HepG2 (cell line): ENCODE data around the gene RNASE11. TPM values are rescaled to one million over a fixed set of nuclear protein-coding genes. Genes with fewer than 3 reads are reported as not detected.

Source experiments
- AKAP8 ChIP-seq: sonication (generic); formaldehyde crosslinking; IDR thresholded peaks from 2 replicates; pipeline ENCODE4 v1.5.1; 2020; ENCODE audit warnings: mild to moderate bottlenecking, missing genetic modification reagents
- BORCS8-MEF2B ChIP-seq: sonication (generic); formaldehyde crosslinking; IDR thresholded peaks from 2 replicates; pipeline ENCODE4 v1.8.0; 2022; ENCODE audit warnings: mild to moderate bottlenecking, missing genetic modification reagents
- CBFB ChIP-seq: sonication (generic); formaldehyde crosslinking; IDR thresholded peaks from 2 replicates; pipeline ENCODE4 v1.4.0; 2020; ENCODE audit warnings: missing genetic modification reagents
- CREBL2 ChIP-seq: sonication (generic); formaldehyde crosslinking; IDR thresholded peaks from 2 replicates; pipeline ENCODE4 v1.8.1; 2023; ENCODE audit warnings: missing genetic modification reagents, mild to moderate bottlenecking, borderline replicate concordance
- DNMT3B ChIP-seq: conservative IDR thresholded peaks from 2 replicates; pipeline ENCODE4 v1.6.1; 2016; ENCODE audit warnings: missing biosample characterization, control low read depth
- ELF1 ChIP-seq: sonication (generic); formaldehyde crosslinking; IDR thresholded peaks from 2 replicates; pipeline ENCODE4 v1.4.0; 2020; ENCODE audit warnings: missing genetic modification reagents
- KAT7 ChIP-seq: IDR thresholded peaks from 2 replicates; pipeline ENCODE4 v1.6.1; 2018; ENCODE audit warnings: borderline replicate concordance, missing compliant biosample characterization
- KAT8 ChIP-seq: IDR thresholded peaks from 2 replicates; pipeline ENCODE4 v1.6.1; 2016; ENCODE audit warnings: missing genetic modification reagents, missing compliant biosample characterization
- KDM5A ChIP-seq: fragments of 200-600 bp; sonication (generic); IDR thresholded peaks from 2 replicates; pipeline ENCODE4 v1.7.0; 2018; ENCODE audit warnings: antibody characterized with exemption, mild to moderate bottlenecking, low read length, borderline replicate concordance
- MED8 ChIP-seq: sonication (generic); formaldehyde crosslinking; IDR thresholded peaks from 2 replicates; pipeline ENCODE4 v1.8.1; 2023; ENCODE audit warnings: mild to moderate bottlenecking, missing genetic modification reagents; ENCODE audit not compliant: insufficient replicate concordance
- RELA ChIP-seq: sonication (generic); formaldehyde crosslinking; IDR thresholded peaks from 2 replicates; pipeline ENCODE4 v1.4.0; 2020; ENCODE audit warnings: missing genetic modification reagents
- TP53 ChIP-seq: sonication (generic); formaldehyde crosslinking; conservative IDR thresholded peaks from 2 replicates; pipeline ENCODE4 v1.4.0; 2020; ENCODE audit warnings: missing genetic modification reagents
- TRAFD1 ChIP-seq: sonication (generic); formaldehyde crosslinking; IDR thresholded peaks from 2 replicates; pipeline ENCODE4 v1.5.1; 2020; ENCODE audit warnings: missing genetic modification reagents, mild to moderate bottlenecking, borderline replicate concordance
- ZBTB34 ChIP-seq: sonication (generic); formaldehyde crosslinking; IDR thresholded peaks from 2 replicates; pipeline ENCODE4 v1.8.0; 2022; ENCODE audit warnings: mild to moderate bottlenecking, missing genetic modification reagents
- ZNF235 ChIP-seq: sonication (generic); formaldehyde crosslinking; IDR thresholded peaks from 2 replicates; pipeline ENCODE4 v1.8.1; 2023; ENCODE audit warnings: mild to moderate bottlenecking, missing genetic modification reagents, borderline replicate concordance
- ZNF33B ChIP-seq: sonication (generic); formaldehyde crosslinking; IDR thresholded peaks from 2 replicates; pipeline ENCODE4 v1.5.1; 2020; ENCODE audit warnings: mild to moderate bottlenecking, missing genetic modification reagents
- ZNF460 ChIP-seq: sonication (generic); formaldehyde crosslinking; IDR thresholded peaks from 2 replicates; pipeline ENCODE4 v1.5.1; 2020; ENCODE audit warnings: missing genetic modification reagents, mild to moderate bottlenecking, borderline replicate concordance
- ZNF615 ChIP-seq: sonication (generic); formaldehyde crosslinking; IDR thresholded peaks from 2 replicates; pipeline ENCODE4 v1.5.0; 2020; ENCODE audit warnings: mild to moderate bottlenecking, missing genetic modification reagents, borderline replicate concordance
- ZNF646 ChIP-seq: sonication (generic); formaldehyde crosslinking; IDR thresholded peaks from 2 replicates; pipeline ENCODE4 v1.9.0; 2021; ENCODE audit warnings: mild to moderate bottlenecking, missing genetic modification reagents
- polyA plus RNA-seq, 8 experiments: library from polyadenylated mRNA; depleted of rRNA in 3 of 8; stranded (reverse) in 7 of 8; unstranded in 1 of 8; fragments of >200 nt; fragmentation: Illumina TruSeq in 4 of 8; extraction: Trizol in 4 of 8; gene quantifications; 2 replicates each; pipeline versions ENCODE4 v1.2.1 to v1.2.3, GENCODE V29; 2011 to 2016; ENCODE audit warnings: low read depth in 4 of 8, missing spikeins in 1 of 8, mixed read lengths in 1 of 8; ENCODE audit not compliant: insufficient read depth in 1 of 8
- total RNA-seq, 5 experiments: library from RNA; depleted of rRNA; stranded (reverse); fragments of >200 nt; fragmentation: Illumina TruSeq; extraction: Trizol; gene quantifications; 2 replicates each; pipeline ENCODE4 v1.2.3, GENCODE V29; 2016; ENCODE audit warnings: low read depth in 1 of 5

The RNASE11 gene
- total and polyA plus RNA-seq, 2 of the 13 experiments (the other 11 are each of a cell fraction or from before 2014, with no cell fraction given) = not detected

- TF ChIP-seq ZNF646 (CRISPR knock-in tag) (no peak), ZNF460 (CRISPR knock-in tag) (no peak; the same call in 1 of the 2 replicates), ELF1 (no peak; the same call in 1 of the 2 replicates), CBFB (CRISPR knock-in tag) (peak; percentile 88; the same call in 1 of the 2 replicates), TRAFD1 (CRISPR knock-in tag) (no peak; the same call in 1 of the 2 replicates), ZNF33B (peak; percentile 37; the same call in 1 of the 2 replicates), RELA (no peak), ZBTB34 (CRISPR knock-in tag) (peak; percentile 97), DNMT3B (CRISPR knock-in tag) (peak; percentile 62; the same call in 1 of the 2 replicates), KAT7 (CRISPR knock-in tag) (peak; percentile 84; the same call in 1 of the 2 replicates), ZNF615 (peak; percentile 99), CREBL2 (CRISPR knock-in tag) (peak; percentile 50; the same call in 1 of the 2 replicates), BORCS8-MEF2B (peak; percentile 84), MED8 (no peak), ZNF235 (CRISPR knock-in tag) (peak; percentile 44; the same call in 1 of the 2 replicates), TP53 (peak; percentile 15; the same call in 1 of the 2 replicates), KDM5A (peak; percentile 48; the same call in 1 of the 2 replicates), AKAP8 (CRISPR knock-in tag) (no peak), KAT8 (CRISPR knock-in tag) (peak; percentile 85)
Measured at GRCh38 chr14:20613094-20614037, 25.6 kb upstream of the RNASE11 start (continued).
